GM19463 (cell line): Measurements from ENCODE around the gene LRMDA.

Experiments used
- ATAC-seq: cut with Tn5 transposase; IDR thresholded peaks from one replicate; pipeline ENCODE4 v1.9.1; 2021; ENCODE audit warnings: mild to moderate bottlenecking, moderate library complexity; ENCODE audit not compliant: unreplicated experiment

Gene LRMDA

DNA sequence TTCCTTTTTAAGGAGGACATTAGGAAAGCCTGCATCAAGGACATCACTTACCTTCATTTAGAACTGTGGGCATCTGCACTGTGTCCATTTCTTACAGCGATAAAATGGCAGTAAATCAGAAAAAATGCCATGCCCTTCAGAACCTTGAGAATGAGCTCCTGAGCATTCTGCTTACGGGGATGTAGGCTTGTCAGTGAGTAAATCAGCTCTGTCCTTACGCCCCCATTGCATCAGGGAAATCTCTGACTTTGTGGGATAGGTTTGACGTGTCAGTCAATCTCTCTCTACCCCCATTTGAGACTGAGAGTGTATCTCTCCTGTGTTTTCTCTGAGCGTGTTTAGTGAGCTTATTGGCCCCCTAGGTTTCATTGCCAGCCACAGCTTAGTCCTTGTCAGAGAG is 837.1 kb downstream of the LRMDA start:
- ATAC-seq, result no peak

DNA sequence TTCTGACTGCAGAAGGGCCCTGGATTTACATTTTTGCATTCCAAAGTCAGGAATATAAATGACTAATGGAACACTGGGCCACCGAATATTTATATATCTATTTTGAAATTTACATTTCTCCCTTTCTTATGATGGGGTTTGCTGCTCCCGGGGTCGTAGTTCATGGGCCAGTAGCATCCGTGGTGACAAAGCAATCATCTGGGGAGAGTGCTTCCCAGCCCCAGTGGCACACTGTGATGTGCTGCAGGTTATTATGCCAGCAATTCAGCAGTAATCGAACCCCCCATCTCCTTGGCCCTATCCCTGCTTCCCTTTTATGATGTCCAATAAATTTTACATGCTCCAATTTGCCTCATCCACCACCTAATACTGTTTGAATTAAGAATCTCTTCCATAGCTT is 837.5 kb downstream of the LRMDA start:
- no peak for ATAC-seq

DNA sequence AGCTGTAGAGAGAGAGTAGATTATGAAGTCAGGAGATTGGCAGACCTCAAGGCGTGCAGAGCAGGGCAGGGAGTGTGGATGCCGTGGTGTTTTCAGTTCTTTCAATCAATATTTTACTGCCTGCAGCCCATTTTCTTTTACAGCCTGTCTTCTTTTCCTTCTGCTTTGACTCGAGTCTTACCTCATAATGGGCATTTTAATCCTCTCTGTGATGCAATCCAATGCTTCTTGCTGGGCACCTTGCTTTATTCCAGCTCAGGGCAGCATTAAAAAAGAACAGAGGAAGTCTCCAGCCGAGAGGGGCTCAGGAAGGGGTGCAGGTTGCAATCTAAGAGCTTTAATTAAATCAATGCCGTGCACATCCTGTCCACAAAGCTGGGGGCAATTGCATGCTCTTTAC is 839.0 kb downstream of the LRMDA start:
- no peak for ATAC-seq

DNA sequence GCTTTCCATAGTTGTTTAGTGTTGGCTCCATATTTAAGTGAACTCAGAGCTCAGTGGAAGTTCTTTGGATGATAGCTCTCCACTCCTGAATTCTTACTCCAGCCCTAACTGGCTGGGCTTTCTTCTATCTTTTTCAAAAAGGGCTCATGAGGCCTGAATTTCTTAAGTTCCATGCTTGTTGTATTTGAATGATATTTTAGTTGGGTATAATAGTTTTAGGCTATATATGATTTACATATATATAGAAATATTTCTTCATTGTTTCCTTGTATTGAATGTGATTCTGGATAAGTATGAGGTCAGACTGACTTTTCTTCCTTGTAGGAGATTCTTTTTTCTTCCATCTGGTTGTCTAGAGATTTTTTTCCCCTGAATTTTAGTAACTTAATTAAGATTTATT is 843.5 kb downstream of the LRMDA start:
- ATAC-seq, result no peak

DNA sequence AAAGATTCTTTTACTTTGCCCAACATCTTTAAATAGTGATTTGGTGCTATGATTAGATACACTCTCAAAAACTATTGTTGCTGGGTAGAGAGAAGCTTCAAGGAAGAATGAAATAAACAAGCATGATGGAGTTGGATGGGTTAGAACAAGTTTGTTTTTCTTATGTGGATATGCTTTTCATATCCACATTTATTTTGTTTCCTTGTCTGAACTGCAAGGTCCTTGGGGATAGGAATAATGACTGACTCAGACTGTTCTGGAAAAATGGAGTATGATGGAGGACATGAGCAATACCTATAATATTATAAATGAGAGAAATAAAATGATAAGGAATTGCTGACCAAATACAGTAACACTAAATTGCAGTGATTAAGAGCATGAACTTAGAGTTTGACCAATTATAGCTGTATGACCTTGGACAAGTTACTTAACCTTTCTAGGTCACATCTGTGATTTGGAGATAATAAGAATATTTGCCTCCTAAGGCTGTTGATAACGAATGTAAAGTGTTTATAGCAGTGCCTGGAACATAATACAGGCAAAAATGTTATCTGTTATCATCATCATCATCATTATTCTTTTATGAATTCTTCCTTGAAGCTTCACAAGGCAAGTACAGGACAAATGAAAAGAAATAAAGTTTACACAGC is 847.5 kb downstream of the LRMDA start:
- no peak for ATAC-seq

DNA sequence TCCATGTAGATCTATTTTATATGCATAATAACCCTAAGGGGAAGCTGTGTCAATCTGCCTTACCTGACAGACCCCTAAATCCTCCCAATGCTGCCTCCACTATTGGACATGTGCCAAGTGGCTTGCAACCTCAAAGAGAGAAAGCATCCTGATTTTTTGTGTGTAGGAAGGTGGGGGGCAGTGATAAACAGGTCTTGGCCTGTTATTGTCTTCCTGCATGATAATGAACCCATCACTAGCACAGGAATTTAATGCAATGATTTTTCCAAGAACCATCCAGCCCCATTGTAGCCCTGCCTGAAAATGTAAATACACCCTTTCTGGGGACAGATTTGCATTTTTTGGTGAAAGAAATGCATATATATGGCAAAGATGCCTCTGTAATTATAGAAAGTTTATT is 850.2 kb downstream of the LRMDA start:
- no peak for ATAC-seq

DNA sequence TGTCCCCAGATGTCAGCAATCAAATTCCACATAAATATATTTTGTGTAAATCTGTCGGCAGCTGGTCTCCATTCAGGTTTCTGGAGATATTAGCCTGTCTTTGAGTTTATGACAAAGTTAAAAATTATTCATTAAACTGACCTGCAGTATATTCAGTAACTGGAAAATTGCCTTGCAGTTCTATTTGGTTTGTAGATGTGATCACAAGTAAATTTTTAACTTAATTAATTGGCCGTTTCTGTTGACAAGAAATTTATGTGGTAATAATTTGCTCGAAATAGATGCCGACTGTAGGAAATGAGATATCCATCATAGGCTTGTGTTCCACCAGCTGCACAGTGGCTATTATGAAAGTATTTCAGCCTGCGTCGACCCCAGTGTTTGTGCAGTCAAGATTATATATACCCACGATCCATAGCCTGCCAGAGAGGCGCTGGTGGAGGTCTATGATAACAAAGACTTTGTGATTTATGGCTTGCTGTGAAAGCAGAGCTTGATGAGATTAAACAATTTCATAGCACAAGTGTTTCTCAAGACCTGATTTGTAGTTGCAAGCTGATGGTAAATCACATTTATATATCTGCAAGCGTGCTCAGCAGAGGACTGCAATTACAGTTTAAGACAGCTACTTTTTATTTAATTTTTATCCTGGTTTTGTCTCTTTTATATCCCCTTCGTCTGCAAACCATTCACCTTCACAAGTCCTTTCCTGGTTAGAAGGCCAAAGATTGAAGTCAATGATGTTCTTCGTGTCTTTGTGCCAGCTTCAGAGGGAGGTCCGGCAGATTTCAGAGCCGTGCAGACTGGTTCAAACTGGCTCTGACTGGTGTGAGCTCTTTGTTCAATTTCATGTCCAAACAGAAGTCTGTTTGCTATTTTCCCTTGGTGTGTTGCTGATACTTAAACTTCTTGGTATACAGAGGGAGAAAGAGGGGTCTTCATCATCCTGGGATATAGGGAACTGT is 850.9 kb downstream of the LRMDA start:
- ATAC-seq, result no peak

DNA sequence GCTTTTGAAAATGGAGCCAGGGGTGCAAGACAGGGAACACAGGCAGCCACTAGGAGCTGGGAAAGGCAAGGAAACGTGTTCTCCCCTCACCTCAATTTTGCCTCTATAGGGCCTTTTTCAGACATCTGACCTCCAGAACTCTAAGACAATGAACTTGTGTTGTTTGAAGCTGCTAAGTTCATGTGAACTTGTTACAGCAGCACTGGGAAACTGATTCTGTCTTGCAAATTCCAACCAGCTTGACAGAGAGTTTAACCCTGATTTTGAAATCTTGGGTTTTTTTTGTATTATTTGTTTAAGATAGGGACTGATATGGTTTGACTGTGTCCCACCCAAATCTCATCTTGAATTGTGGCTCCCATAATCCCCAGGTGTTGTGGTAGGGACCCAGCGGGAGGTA is 852.9 kb downstream of the LRMDA start:
- no peak for ATAC-seq

DNA sequence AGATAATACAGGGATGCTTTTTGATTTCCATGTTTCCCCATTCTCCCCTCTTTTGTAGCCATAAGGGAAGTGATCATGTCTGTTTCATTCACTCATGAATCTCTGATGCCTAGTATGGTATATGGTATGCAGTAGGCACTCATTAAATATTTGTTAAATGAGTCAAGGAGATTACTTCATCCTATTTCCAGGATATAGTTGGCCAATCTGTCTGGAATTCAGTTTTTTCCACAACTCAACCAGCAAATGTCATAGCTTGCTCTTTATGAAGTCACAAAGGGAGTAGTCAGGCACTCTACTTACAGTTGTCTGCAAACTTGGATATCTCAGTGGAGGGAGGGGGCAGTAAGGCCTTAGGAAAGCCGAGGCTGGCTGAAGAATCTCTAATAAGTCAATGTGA is 853.6 kb downstream of the LRMDA start:
- no peak for ATAC-seq

DNA sequence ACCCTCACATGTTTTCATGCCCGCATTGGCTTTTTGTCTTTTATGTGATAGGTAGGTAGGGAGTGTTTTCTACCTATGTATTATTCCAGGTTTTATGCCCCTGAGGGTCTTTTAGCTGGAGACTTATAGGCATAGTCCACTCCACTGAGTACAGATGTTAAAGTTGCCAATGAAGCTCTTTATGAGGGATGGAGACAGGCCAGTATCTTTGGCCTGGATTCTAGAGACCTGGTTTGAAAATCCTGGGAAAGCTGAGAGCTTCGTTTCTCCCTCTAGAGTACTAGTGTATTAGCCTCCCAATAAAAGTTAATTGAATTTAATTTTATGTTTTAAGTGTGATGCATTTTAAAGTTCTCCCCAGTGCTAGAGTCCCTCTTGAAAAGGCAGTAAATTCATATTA is 854.1 kb downstream of the LRMDA start:
- no peak for ATAC-seq

DNA sequence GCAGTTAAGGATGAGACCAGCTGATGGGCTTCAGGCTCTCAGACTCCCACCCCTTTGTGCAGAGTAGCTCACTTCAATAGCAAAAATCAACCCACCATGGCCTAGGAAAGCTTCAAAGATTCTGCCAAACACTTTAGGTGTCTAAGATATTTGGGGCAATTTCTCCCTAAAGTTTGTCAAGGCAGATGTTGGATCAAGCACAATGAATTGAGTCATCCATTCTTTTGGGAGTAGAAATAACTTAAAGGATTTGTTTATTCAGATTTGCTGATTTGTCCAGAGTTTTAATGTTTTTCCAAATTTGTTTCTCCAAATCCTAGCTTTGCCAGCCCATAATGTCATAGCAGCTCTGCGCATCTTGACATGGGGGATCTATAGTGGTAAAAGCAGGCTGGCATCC is 855.1 kb downstream of the LRMDA start:
- ATAC-seq, result no peak

DNA sequence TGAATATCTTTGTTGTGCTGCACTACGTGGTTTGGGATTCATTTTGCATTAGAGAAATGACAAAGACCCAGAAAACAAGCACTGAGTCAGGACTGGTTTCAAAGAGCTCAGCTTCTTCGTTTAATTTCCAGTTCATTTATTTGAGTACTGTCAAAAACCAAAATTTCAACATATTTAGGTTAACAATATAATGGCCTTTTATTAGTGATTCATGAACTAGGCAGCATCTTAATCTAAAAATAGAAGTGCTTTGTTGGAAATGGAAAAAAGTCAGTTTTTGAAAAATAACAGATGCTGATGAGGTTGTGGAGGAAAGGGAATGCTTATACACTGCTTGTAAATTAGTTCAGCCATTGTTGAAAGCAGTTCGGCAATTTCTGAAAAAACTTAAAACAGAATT is 856.4 kb downstream of the LRMDA start:
- ATAC-seq, result no peak

DNA sequence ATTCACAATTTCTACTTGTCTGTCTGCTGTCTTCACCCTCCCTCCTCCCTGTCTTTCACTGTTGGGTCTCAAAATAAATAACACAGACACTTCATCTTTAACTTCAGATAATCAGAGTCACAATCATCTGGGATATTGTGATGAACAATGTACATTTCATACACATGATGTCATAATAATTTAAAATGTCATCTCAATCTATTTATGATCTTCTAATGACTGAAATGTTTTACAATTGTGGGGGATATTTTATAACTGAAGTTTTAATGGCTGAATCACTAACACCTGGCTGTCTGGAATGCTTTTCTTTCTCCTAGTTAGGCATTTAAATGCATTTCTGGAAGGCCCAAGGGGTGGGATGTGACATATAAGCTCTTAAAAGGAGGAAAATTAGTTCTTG is 859.8 kb downstream of the LRMDA start:
- no peak for ATAC-seq

DNA sequence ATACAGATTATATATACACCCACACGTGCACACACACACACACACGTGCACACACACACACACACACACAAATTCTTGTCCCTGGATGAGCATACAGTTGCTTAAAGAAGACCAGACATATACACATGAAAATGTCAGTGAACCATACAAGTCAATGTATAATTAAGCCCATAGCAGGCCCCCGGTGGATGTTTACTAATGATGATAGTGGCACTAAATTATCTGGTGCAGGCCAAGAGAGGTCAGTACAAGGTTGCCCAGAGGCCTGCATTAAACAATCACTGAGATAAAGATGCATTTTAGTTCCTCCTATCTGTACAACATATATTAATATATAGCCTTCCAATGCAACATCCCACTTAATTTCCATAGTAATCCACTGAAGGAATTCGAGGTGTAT is 860.5 kb downstream of the LRMDA start:
- no peak for ATAC-seq

DNA sequence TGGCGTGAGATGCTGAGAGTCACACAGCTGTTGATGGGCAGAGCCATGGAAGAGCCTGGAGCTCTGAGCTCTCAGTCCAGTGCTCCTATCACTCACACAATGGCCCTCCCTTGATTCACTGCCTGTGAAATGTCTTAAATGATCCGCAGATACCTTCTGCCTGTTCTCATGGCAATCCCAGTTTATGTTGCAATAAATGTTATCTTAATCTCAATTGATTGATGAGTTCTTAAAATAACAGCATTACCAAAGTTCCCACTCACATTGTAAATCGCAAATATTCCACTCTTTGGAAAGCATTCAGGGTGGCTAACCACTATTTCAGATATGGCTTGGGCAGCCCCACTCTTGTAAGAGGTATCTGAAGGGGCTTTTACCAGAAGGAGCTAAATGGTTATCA is 865.5 kb downstream of the LRMDA start:
- no peak for ATAC-seq

DNA sequence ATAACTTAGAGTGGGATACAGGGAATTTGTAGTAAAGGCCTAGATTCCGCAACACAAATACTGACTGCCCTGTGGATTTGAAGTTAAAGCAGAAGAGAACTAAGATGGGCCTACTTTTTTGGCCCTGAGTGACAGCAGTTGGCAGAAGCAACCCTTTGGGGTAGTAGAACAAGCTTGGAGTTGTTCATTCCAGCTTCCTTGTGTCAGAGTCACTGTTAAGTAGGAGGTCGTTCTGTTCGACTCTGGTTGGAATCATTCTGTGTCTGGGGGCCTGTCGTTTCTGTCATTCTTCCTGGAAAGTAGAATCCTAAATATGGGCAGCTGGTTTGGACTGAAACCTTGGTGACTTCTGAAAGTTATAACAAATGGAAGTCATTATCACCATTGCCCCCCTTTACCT is 865.9 kb downstream of the LRMDA start:
- ATAC-seq, result no peak

DNA sequence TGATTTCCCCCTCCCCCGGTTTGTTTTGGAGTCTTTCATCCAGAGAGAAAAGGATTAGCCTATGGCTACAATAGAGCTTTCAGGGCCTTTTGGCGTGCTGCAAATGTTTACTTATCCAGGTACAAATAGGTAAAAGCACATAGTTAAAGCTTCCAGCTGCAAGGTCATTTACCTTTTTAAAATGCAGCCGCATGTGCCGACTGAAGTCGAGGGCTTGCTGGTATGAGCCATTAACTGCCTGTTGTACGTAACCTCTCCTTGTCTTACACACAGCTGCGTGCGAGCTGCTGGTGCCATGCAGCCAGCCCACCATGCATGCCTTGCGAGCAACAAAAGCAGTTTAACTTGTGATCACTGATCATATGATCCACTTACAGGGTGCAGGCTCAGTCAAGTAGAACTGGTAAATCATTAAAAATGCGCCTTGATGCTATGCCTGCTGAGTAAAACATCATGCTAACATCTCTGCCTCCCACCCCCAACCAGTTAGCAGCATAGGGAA is 866.4 kb downstream of the LRMDA start:
- no peak for ATAC-seq

DNA sequence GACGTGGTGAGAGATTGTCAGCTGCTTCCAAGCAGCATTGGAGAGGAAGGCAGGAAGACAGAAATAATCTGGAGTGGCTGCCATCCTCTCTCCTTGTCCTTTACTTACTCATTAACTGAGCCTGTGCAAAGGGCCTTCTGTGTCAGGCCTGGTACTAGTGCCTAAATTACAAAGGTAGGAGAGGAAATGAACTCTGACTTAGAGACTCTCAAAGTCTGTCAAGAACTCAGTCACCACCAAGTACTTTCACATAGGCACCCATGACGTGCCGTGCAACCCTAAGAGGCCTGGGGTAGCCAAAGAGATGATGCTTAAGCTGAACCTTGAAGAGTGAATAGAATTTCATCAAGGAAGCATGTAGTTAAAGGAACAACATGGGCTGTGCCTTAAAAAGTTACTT is 866.9 kb downstream of the LRMDA start:
- ATAC-seq, result no peak

DNA sequence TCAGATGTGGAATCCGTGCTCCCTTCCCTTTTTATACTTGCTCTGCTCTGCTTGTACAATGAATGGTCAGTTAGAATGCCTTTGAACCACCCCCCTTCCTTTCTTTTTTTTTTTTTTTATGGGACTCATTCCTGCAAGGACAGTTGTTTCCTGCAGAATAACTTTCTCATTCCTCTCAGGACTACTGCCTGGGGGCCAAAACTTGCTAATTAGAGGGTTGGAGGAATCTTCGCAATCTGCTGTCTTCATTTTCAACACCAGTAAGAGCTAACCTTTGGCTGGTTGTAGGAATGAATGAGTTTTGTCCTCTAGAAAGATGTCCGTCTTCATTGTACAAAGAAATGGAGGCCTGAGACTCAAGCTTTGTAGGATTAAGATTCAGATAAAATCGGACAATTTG is 868.1 kb downstream of the LRMDA start:
- ATAC-seq, result no peak

DNA sequence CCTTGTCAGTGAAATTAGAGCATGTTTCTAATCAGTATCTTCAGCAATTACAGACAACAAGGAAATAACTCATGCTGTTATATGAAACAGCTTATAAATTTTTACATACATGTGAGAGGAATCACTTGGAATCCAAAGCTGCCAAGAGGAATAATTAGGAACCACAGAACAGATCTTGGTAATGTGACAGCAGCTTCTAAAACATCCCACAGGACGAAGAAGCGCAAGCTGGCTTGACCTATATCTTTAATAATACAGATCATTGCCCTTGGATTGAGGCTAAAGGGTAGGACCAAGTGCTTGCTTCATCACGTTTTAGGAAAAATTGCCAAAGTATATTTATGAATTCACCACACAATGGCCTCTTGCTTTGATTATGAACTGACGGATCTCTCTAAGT is 869.8 kb downstream of the LRMDA start:
- ATAC-seq, result no peak

DNA sequence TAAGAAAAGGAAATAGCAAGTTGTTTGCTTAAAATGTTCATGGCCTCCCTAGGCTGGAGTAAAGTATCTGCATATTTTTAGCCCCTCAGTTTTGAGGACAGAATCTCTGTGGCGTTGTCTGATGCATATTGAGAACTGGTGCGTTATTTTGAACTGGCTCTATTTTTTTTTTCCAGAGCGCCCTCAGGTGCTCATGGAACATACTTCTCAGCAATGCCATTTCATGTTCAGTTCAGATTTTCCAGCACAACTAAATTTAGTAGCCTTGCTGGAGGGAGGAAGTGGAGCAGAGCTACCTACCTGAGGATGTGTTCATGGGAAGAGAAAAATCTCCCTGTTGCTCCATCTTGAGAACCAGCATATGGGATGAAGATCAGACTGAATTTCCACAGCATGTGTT is 870.5 kb downstream of the LRMDA start:
- no peak for ATAC-seq

DNA sequence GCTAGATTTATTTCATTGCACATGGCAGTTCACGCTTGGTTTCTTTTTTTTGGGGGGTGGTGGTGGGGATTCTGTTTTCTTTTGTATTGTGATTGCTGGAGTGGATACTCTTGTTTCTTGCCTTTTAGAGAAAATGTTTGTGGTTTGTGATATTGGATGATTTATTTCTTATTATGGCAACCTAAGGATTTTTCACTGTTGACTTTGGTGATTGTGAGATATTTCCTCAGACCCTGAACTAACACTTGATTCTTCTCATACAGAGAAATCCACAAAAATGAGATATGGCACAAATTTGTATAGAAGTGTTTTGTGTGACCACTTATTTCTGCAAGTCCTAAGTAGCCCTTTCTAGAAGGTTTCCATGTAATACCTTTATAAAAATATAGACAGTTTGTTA is 871.1 kb downstream of the LRMDA start:
- ATAC-seq, result no peak
